Panc1 (cell line): ENCODE data around the gene SPDEF.

Source experiments
- TF ChIP-seq, protein P1 (sequence below): fragments of 450-650 bp; IDR thresholded peaks from 2 replicates; pipeline ENCODE4 v1.5.1; 2017; ENCODE audit warnings: mild to moderate bottlenecking
- TF ChIP-seq, protein P2 (sequence below), 2 experiments: IDR thresholded peaks; 2 replicates each; pipeline ENCODE4 v1.6.1; 2011 to 2012; ENCODE audit warnings: low read depth in 2 of 2, control low read depth in 1 of 2, low read length in 1 of 2, mild to moderate bottlenecking in 1 of 2, moderate library complexity in 1 of 2; ENCODE audit not compliant: insufficient read depth in 1 of 2

DNA sequence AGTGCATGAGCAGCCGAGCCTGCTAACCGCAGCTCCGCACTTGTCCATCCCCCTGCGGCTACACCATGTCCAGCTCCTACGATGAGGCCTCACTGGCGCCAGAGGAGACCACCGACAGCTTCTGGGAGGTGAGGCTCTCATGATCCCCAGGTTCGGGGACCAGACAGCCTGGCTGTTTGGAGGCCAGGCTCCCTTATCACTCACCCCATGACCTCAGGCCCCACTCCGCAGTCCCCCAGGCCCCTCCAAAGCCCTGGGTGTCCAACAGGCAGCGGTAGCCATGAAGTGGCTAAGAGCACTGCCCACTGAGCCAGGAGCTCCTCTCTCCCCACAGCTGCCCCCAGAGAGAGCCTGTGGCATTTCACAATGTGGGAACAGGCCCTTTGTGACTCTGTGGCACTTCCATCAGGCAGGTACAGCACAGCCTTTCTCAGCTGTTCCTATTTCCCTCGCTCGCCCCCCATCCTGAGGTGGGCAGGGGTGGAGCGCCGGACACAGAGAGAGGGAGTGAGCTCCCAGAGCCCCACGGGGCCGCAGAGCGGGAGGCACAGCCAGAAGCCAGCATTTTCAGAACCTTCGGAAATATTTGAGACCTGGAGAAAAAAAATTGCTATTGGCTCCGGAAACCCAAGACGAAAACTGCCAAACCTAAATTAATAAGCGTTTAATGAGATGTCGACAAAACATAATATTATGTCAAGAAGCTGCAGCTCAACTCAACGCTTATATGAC, 29.7 kb downstream of the SPDEF start:
- TF ChIP-seq, protein P1, sequence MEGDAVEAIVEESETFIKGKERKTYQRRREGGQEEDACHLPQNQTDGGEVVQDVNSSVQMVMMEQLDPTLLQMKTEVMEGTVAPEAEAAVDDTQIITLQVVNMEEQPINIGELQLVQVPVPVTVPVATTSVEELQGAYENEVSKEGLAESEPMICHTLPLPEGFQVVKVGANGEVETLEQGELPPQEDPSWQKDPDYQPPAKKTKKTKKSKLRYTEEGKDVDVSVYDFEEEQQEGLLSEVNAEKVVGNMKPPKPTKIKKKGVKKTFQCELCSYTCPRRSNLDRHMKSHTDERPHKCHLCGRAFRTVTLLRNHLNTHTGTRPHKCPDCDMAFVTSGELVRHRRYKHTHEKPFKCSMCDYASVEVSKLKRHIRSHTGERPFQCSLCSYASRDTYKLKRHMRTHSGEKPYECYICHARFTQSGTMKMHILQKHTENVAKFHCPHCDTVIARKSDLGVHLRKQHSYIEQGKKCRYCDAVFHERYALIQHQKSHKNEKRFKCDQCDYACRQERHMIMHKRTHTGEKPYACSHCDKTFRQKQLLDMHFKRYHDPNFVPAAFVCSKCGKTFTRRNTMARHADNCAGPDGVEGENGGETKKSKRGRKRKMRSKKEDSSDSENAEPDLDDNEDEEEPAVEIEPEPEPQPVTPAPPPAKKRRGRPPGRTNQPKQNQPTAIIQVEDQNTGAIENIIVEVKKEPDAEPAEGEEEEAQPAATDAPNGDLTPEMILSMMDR, result no peak
- TF ChIP-seq, protein P2, sequence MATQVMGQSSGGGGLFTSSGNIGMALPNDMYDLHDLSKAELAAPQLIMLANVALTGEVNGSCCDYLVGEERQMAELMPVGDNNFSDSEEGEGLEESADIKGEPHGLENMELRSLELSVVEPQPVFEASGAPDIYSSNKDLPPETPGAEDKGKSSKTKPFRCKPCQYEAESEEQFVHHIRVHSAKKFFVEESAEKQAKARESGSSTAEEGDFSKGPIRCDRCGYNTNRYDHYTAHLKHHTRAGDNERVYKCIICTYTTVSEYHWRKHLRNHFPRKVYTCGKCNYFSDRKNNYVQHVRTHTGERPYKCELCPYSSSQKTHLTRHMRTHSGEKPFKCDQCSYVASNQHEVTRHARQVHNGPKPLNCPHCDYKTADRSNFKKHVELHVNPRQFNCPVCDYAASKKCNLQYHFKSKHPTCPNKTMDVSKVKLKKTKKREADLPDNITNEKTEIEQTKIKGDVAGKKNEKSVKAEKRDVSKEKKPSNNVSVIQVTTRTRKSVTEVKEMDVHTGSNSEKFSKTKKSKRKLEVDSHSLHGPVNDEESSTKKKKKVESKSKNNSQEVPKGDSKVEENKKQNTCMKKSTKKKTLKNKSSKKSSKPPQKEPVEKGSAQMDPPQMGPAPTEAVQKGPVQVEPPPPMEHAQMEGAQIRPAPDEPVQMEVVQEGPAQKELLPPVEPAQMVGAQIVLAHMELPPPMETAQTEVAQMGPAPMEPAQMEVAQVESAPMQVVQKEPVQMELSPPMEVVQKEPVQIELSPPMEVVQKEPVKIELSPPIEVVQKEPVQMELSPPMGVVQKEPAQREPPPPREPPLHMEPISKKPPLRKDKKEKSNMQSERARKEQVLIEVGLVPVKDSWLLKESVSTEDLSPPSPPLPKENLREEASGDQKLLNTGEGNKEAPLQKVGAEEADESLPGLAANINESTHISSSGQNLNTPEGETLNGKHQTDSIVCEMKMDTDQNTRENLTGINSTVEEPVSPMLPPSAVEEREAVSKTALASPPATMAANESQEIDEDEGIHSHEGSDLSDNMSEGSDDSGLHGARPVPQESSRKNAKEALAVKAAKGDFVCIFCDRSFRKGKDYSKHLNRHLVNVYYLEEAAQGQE (IDR thresholded peaks at IDR 0.05; ENCODE audit: insufficient read depth in 1 of 2, low read depth in 2 of 2, low read length in 1 of 2), result no peak
